GM23338 (cell line): ENCODE results near the gene ZNF695. TPM values are rescaled to one million over a fixed set of nuclear protein-coding genes. Genes with fewer than 3 reads are reported as not detected.
A peak's percentile ranks its signal among the peaks of the same experiment; 100 is the strongest.

Source experiments
- ATAC-seq: fragments of 200-7000 bp; cut with Tn5 transposase; 3 replicates; pipeline ENCODE4 v1.9.1; 2020
- DNase-seq: peaks from one replicate; pipeline ENCODE4 v3.0.0-alpha.2; 2015; ENCODE audit warnings: low spot score
- H2AFZ ChIP-seq: fragments of 200-600 bp; sonication (generic); 2 replicates; pipeline ENCODE4 v1.8.0; 2016; ENCODE audit warnings: antibody characterized with exemption, mild to moderate bottlenecking, moderate library complexity
- H3F3A ChIP-seq: fragments of 200-600 bp; sonication (generic); replicated peaks from 2 replicates; pipeline ENCODE4 v1.8.0; 2017; ENCODE audit warnings: antibody characterized with exemption, mixed run types, low read depth
- H3K27ac ChIP-seq: fragments of 200-600 bp; sonication (generic); 2 replicates; pipeline ENCODE4 v1.6.1; 2016; ENCODE audit warnings: low read depth
- H3K27me3 ChIP-seq: fragments of 200-600 bp; sonication (generic); 2 replicates; pipeline ENCODE4 v1.8.0; 2016; ENCODE audit warnings: mild to moderate bottlenecking, mixed run types, moderate library complexity; ENCODE audit not compliant: insufficient read depth
- H3K36me3 ChIP-seq: fragments of 200-600 bp; sonication (generic); 2 replicates; pipeline ENCODE4 v1.8.0; 2016; ENCODE audit warnings: mild to moderate bottlenecking; ENCODE audit not compliant: insufficient read depth
- H3K4me1 ChIP-seq: fragments of 200-600 bp; sonication (generic); 2 replicates; pipeline ENCODE4 v1.8.0; 2016; ENCODE audit warnings: mild to moderate bottlenecking, moderate library complexity; ENCODE audit not compliant: insufficient read depth
- H3K4me2 ChIP-seq: fragments of 200-600 bp; sonication (generic); 2 replicates; pipeline ENCODE4 v1.7.1; 2017; ENCODE audit warnings: mixed run types
- H3K4me3 ChIP-seq: fragments of 200-600 bp; sonication (generic); 2 replicates; pipeline ENCODE4 v1.6.1; 2016; ENCODE audit warnings: mixed run types
- H3K79me2 ChIP-seq: fragments of 200-600 bp; sonication (generic); replicated peaks from 2 replicates; pipeline ENCODE4 v1.8.0; 2017; ENCODE audit warnings: mild to moderate bottlenecking; ENCODE audit not compliant: insufficient read depth
- H3K9me2 ChIP-seq: fragments of 200-600 bp; sonication (generic); 2 replicates; pipeline ENCODE4 v1.8.0; 2017; ENCODE audit not compliant: insufficient read depth
- H4K20me1 ChIP-seq: fragments of 200-600 bp; sonication (generic); replicated peaks from 2 replicates; pipeline ENCODE4 v1.8.0; 2017; ENCODE audit warnings: mild to moderate bottlenecking; ENCODE audit not compliant: insufficient read depth
- H3K27ac Mint-ChIP-seq: 2 replicates; pipeline ENCODE4 v1.8.0; 2020; ENCODE audit warnings: inconsistent platforms, mild to moderate bottlenecking, moderate library complexity, mixed read lengths
- H3K27me3 Mint-ChIP-seq: 3 replicates; pipeline ENCODE4 v1.8.0; 2022; ENCODE audit warnings: low read depth, mild to moderate bottlenecking, moderate library complexity, mixed read lengths, inconsistent platforms; ENCODE audit not compliant: insufficient read depth, poor library complexity
- H3K36me3 Mint-ChIP-seq: 3 replicates; pipeline ENCODE4 v1.8.0; 2021; ENCODE audit warnings: low read depth, mild to moderate bottlenecking, inconsistent platforms, moderate library complexity, mixed read lengths
- H3K4me1 Mint-ChIP-seq: 3 replicates; pipeline ENCODE4 v1.8.0; 2020; ENCODE audit warnings: mild to moderate bottlenecking, inconsistent platforms, mixed read lengths
- H3K4me3 Mint-ChIP-seq: 3 replicates; pipeline ENCODE4 v1.8.0; 2021; ENCODE audit warnings: moderate library complexity, mild to moderate bottlenecking, inconsistent platforms, mixed read lengths
- H3K9me3 Mint-ChIP-seq: 3 replicates; pipeline ENCODE4 v1.8.0; 2020; ENCODE audit warnings: moderate library complexity, mild to moderate bottlenecking, inconsistent platforms, mixed read lengths
- CREB1 ChIP-seq: fragments of 250-450 bp; sonication (Bioruptor Pico); IDR thresholded peaks from 2 replicates; pipeline ENCODE4 v1.5.0; 2020; ENCODE audit warnings: low read depth, mild to moderate bottlenecking, moderate library complexity
- CTCF ChIP-seq, 2 experiments: fragments of 200-600 bp in 1 of 2; sonication (generic) in 1 of 2; conservative IDR thresholded peaks; 2 replicates each; pipeline versions ENCODE4 v1.5.1 to v1.6.1; 2016 to 2017; ENCODE audit warnings: antibody characterized with exemption in 2 of 2, low read depth in 2 of 2, mild to moderate bottlenecking in 2 of 2, moderate library complexity in 1 of 2
- EZH2 ChIP-seq: fragments of 200-600 bp; sonication (generic); IDR thresholded peaks from one replicate; pipeline ENCODE4 v1.8.0; 2017; ENCODE audit warnings: antibody characterized with exemption, mild to moderate bottlenecking, low read depth; ENCODE audit not compliant: unreplicated experiment
- EZH2phosphoT487 ChIP-seq: fragments of 200-600 bp; sonication (generic); IDR thresholded peaks from one replicate; pipeline ENCODE4 v1.8.1; 2018; ENCODE audit warnings: antibody characterized with exemption; ENCODE audit not compliant: unreplicated experiment
- JUNB ChIP-seq: IDR thresholded peaks from one replicate; pipeline ENCODE4 v1.6.1; 2016; ENCODE audit warnings: antibody characterized with exemption; ENCODE audit not compliant: unreplicated experiment
- POLR2AphosphoS5 ChIP-seq: IDR thresholded peaks from 2 replicates; pipeline ENCODE4 v1.6.1; 2016; ENCODE audit warnings: antibody characterized with exemption, low read depth
- REST ChIP-seq: IDR thresholded peaks from one replicate; pipeline ENCODE4 v1.6.1; 2018; ENCODE audit warnings: antibody characterized with exemption; ENCODE audit not compliant: unreplicated experiment
- STAT1 ChIP-seq: IDR thresholded peaks from one replicate; pipeline ENCODE4 v1.6.1; 2016; ENCODE audit warnings: antibody characterized with exemption; ENCODE audit not compliant: unreplicated experiment
- ZNF114 ChIP-seq: fragments of 250-450 bp; sonication (Bioruptor Pico); IDR thresholded peaks from 2 replicates; pipeline ENCODE4 v1.5.0; 2020; ENCODE audit warnings: mild to moderate bottlenecking, moderate library complexity
- ZNF331 ChIP-seq: fragments of 250-450 bp; sonication (Bioruptor Pico); IDR thresholded peaks from 2 replicates; pipeline ENCODE4 v1.5.0; 2020; ENCODE audit warnings: low read depth, mild to moderate bottlenecking, moderate library complexity
- ZNF462 ChIP-seq: fragments of 250-450 bp; sonication (Bioruptor Pico); IDR thresholded peaks from 2 replicates; pipeline ENCODE4 v1.5.0; 2020; ENCODE audit warnings: mild to moderate bottlenecking, moderate library complexity
- polyA plus RNA-seq: library from polyadenylated mRNA; unstranded; fragments of >200 nt; fragmentation: Nextera tagmentation; extraction: Ambion mirVana; gene quantifications from 2 replicates; pipeline ENCODE4 v1.2.1, GENCODE V29; 2016
- total RNA-seq: library from RNA; depleted of rRNA; stranded (reverse); fragments of >200 nt; shearing (Covaris generic); gene quantifications from 2 replicates; pipeline ENCODE4 v1.2.3, GENCODE V29; 2014
- TF ChIP-seq, protein P1 (sequence below): IDR thresholded peaks from 2 replicates; pipeline ENCODE4 v1.6.1; 2016; ENCODE audit warnings: antibody characterized with exemption

The ZNF695 gene
- total and polyA plus RNA-seq, 2 experiments from 2014 or later = 26.5 to 34.2 TPM

GRCh38 chr1:247047260-247047659 is 39.4 kb upstream of the ZNF695 start:
- Histone ChIP-seq H3K4me1 (no peaks in the 10 kb centered on the region), H3K4me2 (no peak overlapping the region), H2AFZ (no peak overlapping the region), H3F3A (no peaks in the 10 kb centered on the region), H3K9me2 (peaks cover 4% of the 10 kb centered on the region; the same call in 1 of the 2 replicates), H3K36me3 (peaks cover 22% of the 10 kb centered on the region), H4K20me1 (no peaks in the 10 kb centered on the region), H3K4me3 (no peak overlapping the region), H3K79me2 (peaks cover 65% of the 10 kb centered on the region), H3K27ac (no peak overlapping the region), H3K27me3 (no peaks in the 10 kb centered on the region)
- Mint-ChIP-seq H3K27ac (no peak overlapping the region), H3K27me3 (peaks cover 7% of the 10 kb centered on the region), H3K4me1 (no peaks in the 10 kb centered on the region), H3K36me3 (peaks cover 97% of the 10 kb centered on the region), H3K9me3 (peaks cover 100% of the 10 kb centered on the region), H3K4me3 (no peak overlapping the region)
- TF ChIP-seq, protein P1, sequence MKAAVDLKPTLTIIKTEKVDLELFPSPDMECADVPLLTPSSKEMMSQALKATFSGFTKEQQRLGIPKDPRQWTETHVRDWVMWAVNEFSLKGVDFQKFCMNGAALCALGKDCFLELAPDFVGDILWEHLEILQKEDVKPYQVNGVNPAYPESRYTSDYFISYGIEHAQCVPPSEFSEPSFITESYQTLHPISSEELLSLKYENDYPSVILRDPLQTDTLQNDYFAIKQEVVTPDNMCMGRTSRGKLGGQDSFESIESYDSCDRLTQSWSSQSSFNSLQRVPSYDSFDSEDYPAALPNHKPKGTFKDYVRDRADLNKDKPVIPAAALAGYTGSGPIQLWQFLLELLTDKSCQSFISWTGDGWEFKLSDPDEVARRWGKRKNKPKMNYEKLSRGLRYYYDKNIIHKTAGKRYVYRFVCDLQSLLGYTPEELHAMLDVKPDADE = no peak
- TF ChIP-seq REST (no peak), CTCF (conservative IDR thresholded peaks at IDR 0.05; ENCODE audit: low read depth in 2 of 2) (no peak), EZH2 (no peak), ZNF114 (CRISPR knock-in tag) (no peak), STAT1 (no peak), EZH2phosphoT487 (no peak), JUNB (no peak), ZNF462 (CRISPR knock-in tag) (no peak), ZNF331 (no peak), CREB1 (CRISPR knock-in tag) (no peak), POLR2AphosphoS5 (no peak)
- peak; percentile 3 for DNase-seq
- ATAC-seq = no peak
